ENCODE data around the gene TMEM184B.

Gene TMEM184B

GRCh38 chr22:38211556-38211955, 61.3 kb downstream of the TMEM184B start:
- TF ChIP-seq CTCF (IDR thresholded peaks at IDR 0.05; ENCODE audit: poor library complexity, severe bottlenecking), result no peak
- no peak for ATAC-seq (ENCODE audit: low read depth)
- Histone ChIP-seq H3K4me1 (ENCODE audit: insufficient read depth, poor library complexity, severe bottlenecking) (no peaks in the 10 kb centered on the region), H3K36me3 (ENCODE audit: low read depth) (peaks cover 34% of the 10 kb centered on the region), H3K4me3 (ENCODE audit: severe bottlenecking) (no peak overlapping the region), H3K9me3 (ENCODE audit: severe bottlenecking) (no peaks in the 10 kb centered on the region), H3K27ac (ENCODE audit: poor library complexity, severe bottlenecking) (no peak overlapping the region), H3K27me3 (ENCODE audit: insufficient read depth, poor library complexity, severe bottlenecking) (no peaks in the 10 kb centered on the region)
- DNase-seq (ENCODE audit: low spot score), result no peak

- Histone ChIP-seq H3K27me3 (ENCODE audit: insufficient read depth, poor library complexity, severe bottlenecking) (no peaks in the 10 kb centered on the region), H3K27ac (ENCODE audit: poor library complexity, severe bottlenecking) (no peak overlapping the region), H3K9me3 (ENCODE audit: severe bottlenecking) (no peaks in the 10 kb centered on the region), H3K4me1 (ENCODE audit: insufficient read depth, poor library complexity, severe bottlenecking) (peaks cover 6% of the 10 kb centered on the region), H3K4me3 (ENCODE audit: severe bottlenecking) (no peak overlapping the region), H3K36me3 (ENCODE audit: low read depth) (peaks cover 16% of the 10 kb centered on the region; the same call in 1 of the 2 replicates)
- no peak for TF ChIP-seq CTCF (IDR thresholded peaks at IDR 0.05; ENCODE audit: poor library complexity, severe bottlenecking)
- ATAC-seq (ENCODE audit: low read depth) (no peak), DNase-seq (ENCODE audit: low spot score) (no peak)
Observed at GRCh38 chr22:38208551-38208968, 64.2 kb downstream of the TMEM184B start.

GRCh38 chr22:38207898-38208432, 64.8 kb downstream of the TMEM184B start:
- Histone ChIP-seq H3K9me3 (ENCODE audit: severe bottlenecking) (no peaks in the 10 kb centered on the region), H3K27ac (ENCODE audit: poor library complexity, severe bottlenecking) (no peak overlapping the region), H3K4me3 (ENCODE audit: severe bottlenecking) (no peak overlapping the region), H3K27me3 (ENCODE audit: insufficient read depth, poor library complexity, severe bottlenecking) (no peaks in the 10 kb centered on the region), H3K36me3 (ENCODE audit: low read depth) (peaks cover 16% of the 10 kb centered on the region; the same call in 1 of the 2 replicates), H3K4me1 (ENCODE audit: insufficient read depth, poor library complexity, severe bottlenecking) (peaks cover 7% of the 10 kb centered on the region)
- ATAC-seq (ENCODE audit: low read depth) (no peak), DNase-seq (ENCODE audit: low spot score) (no peak)
- no peak for TF ChIP-seq CTCF (IDR thresholded peaks at IDR 0.05; ENCODE audit: poor library complexity, severe bottlenecking)

- ATAC-seq (ENCODE audit: low read depth), result no peak
- Histone ChIP-seq H3K27ac (ENCODE audit: poor library complexity, severe bottlenecking) (peak overlapping the region; percentile 91), H3K36me3 (ENCODE audit: low read depth) (peaks cover 10% of the 10 kb centered on the region; the same call in 1 of the 2 replicates), H3K9me3 (ENCODE audit: severe bottlenecking) (no peaks in the 10 kb centered on the region), H3K27me3 (ENCODE audit: insufficient read depth, poor library complexity, severe bottlenecking) (no peaks in the 10 kb centered on the region), H3K4me3 (ENCODE audit: severe bottlenecking) (no peak overlapping the region), H3K4me1 (ENCODE audit: insufficient read depth, poor library complexity, severe bottlenecking) (peaks cover 7% of the 10 kb centered on the region)
- no peak for DNase-seq (ENCODE audit: low spot score)
- no peak for TF ChIP-seq CTCF (IDR thresholded peaks at IDR 0.05; ENCODE audit: poor library complexity, severe bottlenecking)
Observed at GRCh38 chr22:38205261-38206128, 67.3 kb downstream of the TMEM184B start.
